NCI-H748 (cell line): ENCODE results near the gene UCKL1.
"Not testable (repeated sequence)": the region's sequence is repeated elsewhere in the genome, so short reads cannot be mapped to it uniquely, and the experiment has no call there.

ENCODE experiments used
- DNase-seq: peaks from one replicate; lab custom pipeline; 2025; ENCODE audit not compliant: unreplicated experiment; lab: John Stamatoyannopoulos, UW

The UCKL1 gene

DNA sequence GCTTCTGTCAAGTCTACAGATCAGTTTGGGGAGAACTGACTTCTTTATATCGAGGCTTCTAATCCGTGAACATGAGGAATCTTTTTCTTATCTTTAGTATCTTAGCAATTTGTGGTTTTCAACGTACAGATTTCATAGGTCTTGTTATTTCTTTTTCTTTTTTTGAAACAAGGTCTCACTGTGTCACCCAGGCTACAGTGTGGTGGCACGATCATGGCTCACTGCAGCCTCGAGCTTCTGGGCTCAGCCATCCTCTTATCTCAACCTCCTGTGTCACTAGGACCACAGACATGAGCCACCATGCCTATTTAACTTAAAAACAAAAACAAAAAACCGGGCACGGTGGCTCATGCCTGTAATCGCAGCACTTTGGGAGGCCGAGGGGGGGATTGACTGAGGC, 32.0 kb downstream of the UCKL1 start:
- no peak for DNase-seq

DNA sequence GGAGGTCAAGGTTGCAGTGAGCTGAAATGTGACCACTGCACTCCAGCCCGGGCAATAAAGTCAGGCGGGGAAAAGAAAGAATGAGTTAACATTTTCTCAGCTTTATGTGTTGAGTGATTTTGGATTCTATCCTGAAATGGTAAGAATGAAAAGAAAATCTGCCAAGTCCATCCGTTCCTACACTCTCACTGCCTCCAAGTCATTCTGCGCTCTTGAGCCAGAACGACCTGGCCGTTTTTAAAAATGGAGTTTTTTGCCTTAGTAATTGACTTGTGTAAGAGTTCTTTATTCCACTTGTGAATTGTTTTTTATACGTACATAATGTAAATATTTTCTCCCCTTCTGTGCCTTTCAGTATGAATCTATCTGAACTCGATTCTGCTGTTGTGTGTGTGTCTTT, 32.6 kb downstream of the UCKL1 start:
- no peak for DNase-seq

DNA sequence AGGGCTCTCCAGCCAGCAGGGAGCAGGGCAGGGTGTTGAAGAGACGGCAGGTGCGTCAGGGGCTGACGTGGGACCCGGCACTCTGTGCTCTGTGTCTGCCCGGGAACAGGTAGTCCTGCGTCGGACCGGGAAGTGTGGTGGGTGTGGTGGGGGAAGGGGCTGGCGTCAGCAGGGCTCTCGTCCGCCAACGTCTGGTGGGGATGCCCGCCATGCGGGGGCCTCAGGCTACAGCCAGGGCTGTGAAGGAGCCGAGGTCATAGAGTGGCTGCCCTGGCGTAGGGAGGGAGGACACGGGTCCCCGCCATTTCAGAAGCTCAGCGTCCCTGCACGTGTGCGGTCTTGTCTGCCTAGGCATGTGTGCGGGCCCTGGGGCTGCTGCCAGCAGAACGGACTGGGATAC, 36.0 kb downstream of the UCKL1 start:
- DNase-seq, result no peak

DNA sequence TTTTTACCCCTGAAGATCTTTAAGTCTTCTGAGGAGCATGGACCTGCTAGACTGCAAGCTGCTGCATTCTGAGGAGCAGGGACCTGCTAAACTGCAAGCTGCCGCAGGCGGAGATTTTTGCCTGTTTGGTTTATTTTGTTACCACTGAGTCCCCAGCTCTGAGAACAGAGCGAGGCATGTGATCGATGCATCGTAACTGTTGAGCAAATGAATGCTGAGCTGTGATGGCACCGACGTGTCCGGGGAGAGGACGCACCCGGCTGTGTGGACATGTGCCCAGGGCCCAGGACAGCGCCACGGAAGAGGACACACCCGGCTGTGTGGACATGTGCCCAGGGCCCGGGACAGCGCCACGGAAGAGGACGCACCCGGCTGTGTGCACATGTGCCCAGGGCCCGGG, 37.1 kb downstream of the UCKL1 start:
- DNase-seq, result no peak

DNA sequence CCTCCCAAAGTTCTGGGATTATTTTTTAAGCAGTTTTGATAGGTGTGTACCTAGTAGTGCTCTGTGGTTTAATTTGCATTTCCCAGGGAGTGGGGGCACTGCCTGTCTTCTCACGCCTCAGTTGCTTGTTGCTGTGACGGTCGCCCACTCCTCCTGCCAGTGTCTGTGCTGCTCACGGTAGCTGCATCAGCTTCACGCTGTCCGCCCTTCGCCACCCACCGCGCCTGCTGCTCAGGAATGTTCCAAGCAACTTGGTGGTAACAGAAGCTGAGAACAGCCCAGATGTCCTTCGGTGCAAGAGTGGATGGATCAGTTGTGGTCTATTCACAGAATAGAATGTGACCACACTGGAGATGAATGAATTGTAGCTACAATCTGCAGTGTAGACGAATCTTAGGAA, 38.4 kb downstream of the UCKL1 start:
- DNase-seq, result no peak

DNA sequence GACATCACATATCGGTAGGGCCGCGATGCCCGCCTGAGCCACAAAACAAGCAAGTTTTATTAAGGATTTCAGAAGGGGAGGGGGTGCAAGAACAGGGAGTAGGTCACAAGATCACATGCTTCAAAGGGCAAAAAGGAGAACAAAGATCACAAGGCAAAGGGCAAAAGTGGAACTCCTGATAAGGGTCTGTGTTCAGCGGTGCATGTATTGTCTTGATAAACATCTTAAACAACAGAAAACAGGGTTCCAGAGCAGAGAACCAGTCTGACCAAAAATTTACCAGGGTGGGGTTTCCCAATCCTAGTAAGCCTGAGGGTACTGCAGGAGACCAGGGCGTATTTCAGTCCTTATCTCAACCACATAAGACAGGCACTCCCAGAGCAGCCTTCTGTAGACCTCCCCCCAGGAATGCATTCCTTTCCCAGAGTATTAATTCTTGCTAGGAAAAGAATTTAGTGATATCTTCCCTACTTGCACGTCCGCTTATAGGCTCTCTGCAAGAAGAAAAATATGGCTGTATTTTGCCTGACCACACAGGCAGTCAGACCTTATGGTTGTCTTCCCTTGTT, 39.8 kb downstream of the UCKL1 start:
- not testable (repeated sequence) for DNase-seq

DNA sequence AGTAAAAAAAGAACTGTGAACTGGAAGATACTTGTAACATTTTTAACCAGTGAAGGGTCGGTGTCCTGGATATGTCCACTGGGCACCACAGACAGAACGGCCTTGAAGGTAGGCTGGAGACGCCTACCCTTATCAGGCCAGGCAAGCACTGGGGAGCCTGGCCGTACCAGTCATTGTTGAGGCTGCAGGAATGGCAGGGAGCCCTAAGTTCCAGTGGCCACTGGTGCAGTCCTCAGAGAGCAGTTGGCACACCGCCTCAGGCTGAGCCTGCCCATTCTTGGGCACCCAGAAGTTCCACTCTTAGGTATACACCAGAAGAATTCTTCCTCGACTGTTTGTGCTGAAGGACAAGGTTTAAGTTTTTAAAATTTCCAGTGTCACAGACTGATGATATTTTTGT, 40.7 kb downstream of the UCKL1 start:
- DNase-seq, result no peak

DNA sequence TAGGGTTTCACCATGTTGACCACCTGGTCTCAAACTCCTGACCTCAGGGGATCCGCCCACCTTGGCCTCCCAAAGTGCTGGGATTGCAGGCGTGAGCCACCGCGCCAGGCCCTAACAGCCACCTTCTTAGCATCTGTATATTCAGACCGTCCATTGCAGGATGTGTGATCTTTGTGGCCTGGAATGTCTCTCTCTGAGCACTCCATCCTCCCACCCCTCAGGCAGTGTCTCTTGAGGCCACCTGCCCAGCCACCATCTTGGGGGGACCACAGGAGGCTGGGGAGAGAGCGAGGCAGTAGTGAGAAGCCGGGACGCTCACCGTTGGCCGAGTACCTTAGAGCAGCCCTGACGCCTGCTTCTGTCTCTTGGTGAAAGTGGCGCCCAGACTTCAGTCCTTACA, 42.4 kb downstream of the UCKL1 start:
- DNase-seq, result no peak

DNA sequence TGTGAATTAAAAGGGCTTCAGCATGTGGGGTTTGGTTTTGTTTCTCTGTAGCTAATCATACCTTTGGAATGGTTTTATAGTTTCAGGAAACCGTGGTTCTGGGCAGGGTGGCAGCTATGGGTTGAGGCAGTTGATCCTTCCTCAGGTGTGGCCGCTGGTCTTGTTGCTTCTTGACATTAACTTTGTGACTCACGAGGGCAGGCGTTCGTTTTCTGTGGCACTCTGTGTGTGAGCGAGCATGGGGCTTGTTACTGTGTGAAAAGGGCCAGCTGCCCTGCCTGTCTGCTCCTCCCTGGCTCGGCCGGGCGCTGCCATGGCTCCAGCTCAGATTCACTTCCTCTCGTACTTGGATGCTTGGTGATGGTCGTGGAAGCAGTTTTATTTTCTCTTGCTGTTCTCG, 45.0 kb downstream of the UCKL1 start:
- no peak for DNase-seq

DNA sequence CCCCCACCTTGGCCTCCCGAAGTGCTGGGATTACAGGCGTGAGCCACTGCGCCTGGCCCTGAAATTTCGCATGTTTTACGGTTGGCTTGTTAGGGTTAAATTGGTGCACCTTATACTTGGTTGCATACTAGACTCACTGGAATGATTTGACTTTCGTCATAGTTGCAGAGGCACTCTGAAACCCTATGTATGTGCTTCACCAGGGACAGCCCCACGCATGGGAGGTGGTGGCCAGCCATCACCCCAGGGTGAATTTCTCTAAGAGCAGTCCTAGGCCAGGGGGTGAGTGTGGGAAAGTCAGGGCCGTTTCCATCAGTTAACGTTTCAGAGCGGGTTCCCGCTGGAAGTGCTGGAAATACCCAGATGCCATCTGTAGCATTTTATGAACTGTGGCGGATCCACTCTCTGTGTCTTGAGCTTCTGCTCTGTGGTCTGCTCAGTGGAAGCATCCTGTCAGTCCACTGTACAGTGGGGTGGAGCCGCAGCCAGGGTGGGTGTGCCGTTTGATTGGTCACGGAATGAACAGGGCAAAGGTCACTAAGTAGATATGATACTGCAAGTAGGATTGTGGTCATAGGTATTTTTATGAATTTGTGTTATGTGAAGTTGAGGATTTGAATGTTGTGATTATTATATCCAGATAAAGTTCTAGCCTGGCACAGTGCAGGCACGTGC, 48.1 kb downstream of the UCKL1 start:
- DNase-seq, result no peak

DNA sequence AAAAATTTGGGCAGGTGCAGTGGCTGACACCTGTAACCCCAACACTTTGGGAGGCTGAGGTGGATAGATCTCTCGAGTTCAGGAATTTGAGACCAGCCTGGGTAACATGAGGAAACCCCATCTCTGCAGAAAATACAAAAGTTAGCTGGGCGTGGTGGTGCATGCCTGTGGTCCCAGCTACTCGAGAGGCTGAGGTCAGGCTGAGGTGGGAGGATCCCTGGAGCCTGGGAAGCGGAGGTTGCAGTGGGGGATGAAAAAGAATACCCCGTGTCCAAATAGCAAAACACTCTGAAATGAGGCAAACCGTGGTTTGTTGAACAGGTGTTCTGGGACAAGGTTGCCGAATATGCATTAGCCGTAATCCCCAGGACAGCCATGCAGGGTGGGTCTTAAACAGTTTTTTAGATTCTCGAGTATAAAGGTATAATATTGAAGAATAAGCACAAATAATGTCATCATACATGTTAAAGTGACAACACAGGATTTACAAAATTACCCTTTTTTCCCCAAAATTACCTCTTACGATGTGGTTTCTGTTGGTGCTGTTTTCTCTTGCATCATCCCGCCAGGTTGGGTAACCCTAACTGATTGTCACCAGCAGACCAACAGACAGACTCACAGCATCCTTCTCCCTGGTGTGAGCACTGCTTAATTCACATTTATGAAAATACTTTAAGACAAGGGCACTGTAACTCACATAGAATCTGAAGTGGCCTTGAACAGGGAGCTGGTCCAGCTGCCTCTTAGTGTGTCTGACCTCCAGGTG, 52.2 kb downstream of the UCKL1 start:
- DNase-seq, result no peak

DNA sequence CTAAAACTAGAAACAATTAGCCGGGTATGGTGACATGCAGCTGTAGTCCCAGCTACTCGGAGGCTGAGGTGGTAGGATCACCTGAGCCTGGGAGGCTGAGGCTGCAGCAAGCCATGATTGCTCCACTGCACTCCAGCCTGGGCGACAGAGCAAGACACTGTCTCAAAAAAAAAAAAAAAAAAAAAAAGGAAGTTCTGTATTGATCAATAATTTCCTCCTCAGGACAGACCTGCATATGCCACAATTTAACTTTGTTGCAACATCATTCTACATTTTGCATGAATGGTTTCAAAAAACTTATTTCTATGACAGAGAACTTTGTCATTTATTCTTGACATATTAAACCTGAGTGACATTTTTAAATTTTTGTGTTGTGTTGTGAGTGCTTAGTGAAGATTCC, 55.8 kb downstream of the UCKL1 start:
- DNase-seq, result no peak

DNA sequence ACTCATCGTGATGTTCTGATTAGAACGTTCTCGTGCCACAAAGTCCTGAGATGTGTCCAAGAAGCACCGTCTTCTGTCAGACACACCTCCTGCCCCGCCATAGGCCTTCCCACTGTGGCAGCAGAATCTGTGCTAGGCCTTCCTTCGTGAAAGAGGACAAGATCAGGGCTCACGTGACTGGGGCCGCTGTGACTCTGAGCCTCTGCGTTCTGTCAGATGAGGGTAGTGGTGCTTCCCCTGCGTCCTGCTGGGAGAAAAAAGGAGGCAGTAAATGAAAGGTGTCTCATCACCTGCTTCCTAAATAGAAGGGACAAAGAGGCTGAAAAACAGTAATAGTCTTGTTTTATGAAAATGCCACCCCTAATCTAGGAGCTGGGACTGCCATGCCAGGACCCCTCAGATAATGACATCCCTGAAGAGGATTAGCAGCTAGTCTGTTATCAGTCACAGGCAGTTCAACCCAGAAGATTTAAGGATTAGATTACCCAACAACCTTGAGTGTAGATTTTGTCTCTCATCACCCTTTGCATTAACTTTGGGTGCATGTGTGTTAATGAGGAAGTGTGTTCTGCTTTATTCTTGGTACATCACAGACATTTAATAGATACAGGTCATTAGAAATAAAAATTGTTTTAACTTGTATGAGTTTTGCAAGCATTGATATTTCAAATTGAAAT, 57.2 kb downstream of the UCKL1 start:
- DNase-seq, result no peak

DNA sequence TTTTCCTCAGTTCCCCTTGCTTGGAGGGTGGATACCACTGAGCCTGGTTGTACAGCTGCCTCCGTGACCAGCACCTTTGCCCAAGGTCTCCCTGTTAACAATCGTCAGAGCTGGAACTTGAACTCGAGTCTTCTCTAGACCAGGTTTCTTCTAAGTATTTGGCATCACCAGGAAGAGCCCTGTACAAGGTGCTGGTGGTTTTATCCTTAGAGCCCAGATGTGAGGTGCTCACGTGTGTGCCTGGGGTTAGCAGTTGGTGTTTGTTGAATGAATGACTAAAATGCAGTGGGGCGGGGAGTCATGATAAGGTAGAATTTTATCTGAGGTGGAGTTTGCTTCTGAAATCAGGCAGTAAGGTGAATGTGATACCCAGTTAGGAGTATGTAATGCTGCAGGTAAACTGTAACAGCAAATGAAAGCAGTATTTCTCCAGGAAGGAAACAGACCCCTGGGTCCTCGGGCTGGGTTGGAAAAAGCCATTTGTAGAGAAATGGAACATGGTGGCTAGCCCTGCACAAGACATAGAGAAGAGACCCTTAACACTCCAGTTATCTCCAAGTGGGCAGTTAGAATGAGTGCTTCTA, 58.1 kb downstream of the UCKL1 start:
- DNase-seq, result no peak

DNA sequence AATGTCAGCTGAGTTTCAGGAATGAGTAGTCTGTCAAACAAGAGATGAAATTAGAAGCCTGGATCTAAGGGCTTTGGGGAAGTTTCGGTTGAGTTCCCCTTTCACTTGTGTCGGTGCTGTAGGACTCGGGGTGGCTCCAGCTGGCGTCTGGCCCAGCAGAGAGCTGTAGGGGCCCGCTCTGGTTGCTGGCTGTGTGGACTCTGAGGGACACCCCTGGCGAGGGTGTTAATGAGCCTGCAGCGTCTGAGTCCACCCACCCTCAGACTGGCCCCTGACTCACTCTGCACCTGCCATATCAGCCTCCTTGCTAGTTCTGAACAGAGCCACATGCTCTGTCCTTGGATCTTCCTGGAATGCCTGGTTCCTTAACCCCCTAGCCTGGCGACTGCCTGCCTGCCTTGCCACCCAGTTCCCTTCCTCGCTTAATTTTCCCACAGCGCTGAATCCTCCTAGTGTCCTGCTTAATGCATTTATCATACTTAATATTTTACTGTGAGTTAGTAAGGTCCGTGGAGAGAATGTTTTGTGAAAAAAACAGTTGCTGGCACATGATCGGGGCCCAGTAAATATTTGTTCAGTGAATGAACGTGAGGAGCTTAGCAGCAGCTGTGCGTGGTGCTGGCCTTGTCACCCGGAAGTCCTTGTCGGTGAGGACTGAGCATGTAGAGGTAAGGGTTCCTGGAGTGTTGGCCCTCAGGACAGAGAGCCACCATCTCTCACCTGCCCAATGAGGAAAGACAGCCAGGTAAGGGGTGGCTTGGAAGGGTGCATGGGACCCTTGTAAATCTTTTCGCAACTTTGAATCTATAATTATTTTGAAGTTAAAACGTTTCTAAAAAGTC, 59.7 kb downstream of the UCKL1 start:
- peak; percentile 58 for DNase-seq

DNA sequence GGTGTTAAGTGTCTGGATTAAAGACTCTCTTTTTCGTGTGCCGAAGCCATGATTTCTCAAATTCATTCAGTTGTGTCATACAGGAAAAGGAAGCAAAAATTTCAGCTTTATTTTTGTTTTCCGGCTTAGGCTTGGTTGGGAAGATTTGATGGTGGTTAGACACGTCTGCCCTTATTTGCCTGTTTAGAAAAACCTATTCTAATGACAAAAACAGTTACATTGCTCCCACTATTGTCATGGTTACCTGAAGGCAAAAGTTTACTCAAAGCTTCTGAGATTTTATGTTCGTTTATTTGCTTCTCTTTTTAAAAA, 60.3 kb downstream of the UCKL1 start:
- no peak for DNase-seq

DNA sequence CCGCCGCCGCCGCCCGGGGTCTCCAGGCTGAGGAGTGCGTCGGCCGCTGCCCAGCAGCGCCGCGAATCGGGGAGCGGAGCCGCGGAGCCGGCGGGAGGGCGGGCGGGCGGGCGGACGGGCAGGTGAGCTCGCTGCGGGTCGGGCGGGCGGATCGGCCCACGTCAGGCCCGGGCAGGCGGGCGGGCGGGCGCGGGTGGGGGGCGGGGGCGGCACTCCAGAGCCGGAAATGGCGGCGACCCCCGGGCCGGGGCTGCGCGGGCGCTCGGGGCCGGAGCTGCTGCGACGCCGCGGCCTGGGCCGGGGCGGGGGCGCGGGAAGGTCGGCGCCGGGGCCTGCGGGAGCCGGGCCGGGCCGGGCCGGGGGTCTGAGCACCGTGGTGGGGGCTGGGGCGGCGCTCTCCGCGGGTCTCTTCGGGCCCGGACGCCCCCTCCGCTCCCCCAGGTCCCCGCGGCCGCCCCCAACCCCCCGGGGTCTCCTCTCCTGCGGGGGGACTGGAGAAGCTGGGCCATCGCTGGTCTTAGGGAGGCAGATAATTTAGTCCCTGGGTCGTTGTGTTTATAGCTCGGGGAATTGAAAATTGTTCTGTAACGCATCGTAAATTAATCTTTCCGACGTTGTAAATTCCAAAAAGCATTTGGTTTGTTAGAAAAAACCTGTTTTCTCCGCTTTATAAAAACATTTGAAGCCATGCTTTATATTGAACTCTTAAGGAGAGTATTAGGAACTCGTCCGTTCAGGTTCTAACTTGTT, 60.8 kb downstream of the UCKL1 start:
- DNase-seq, result no peak

DNA sequence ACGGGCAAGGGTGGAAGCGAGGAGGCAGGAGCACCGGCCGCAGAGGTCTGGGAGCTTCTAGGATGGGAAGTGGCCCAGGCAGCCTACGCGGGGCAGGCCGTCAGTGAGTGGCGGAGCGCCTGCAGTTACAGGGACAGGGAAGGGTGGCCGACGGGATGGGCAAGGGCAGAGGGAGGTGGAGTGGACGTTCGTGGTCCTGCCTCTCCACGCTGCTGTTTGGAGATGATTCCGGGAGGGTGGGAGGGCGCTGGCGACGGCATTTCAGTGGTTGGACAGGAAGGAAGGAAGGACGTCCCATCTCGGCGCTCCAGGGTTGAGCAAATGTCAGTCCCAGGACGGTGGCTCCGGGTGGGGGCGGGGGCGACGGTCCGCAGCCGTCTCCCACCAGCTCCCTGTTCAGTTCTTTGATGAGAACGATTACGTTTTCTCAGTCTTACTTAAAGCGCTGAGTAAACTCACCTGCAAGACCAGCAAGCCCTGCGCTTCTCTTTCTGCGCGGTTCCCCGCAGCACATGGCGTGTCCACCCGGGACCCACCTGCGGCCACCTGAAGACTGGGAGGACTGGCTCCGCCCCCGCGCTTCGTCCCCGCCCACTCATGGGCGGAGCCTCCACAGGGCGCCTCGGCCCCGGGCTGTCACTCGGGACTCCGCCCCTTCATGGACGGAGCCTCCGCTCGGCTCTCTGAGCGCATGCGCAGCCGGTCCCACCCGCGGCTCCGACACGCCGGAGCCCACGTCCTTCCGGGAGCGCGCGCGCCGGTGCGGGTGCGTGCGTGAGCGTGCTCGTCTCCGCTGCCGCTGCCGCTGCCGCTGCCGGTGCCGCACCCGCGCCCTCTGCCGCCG, 61.6 kb downstream of the UCKL1 start, which contains the start of gene DNAJC5:
DNAJC5 (plus strand) TSS at position 769 of the 844 bp plus-strand sequence. CDS start 33,220 bp downstream, outside the sequence.
- peak; percentile 87 for DNase-seq

DNA sequence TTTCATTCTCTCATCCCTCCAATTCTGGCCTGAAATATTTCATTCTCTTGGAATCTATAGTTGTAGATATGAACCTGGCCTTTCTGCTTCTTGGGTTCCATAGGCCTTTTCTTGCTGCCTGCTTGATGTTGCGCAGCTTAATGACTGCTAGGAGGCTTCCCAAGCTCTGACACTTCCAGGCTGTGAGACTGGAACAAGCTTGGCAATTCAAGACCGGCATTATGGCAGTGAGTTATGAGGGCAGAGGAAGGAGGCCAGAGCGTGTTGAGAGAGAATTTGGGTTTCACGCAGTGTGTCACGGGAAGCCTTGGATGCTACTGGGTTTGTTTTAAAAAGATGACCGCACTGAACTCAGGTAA, 62.2 kb downstream of the UCKL1 start:
- DNase-seq, result no peak
